GM21619 (cell line): ENCODE measurements around the gene USP2.

Experiments
- ATAC-seq: cut with Tn5 transposase; IDR thresholded peaks from one replicate; pipeline ENCODE4 v1.9.1; 2021; ENCODE audit not compliant: unreplicated experiment

Gene USP2

GRCh38 chr11:119307219-119307618, 74.3 kb downstream of the USP2 start:
- ATAC-seq = no peak

- no peak for ATAC-seq
Observed at GRCh38 chr11:119306373-119306890, 75.1 kb downstream of the USP2 start.

GRCh38 chr11:119305556-119306372, 75.7 kb downstream of the USP2 start:
- no peak for ATAC-seq
